A549 treated with Mapracorat at 1 μM for 4 hours (cell line): ENCODE measurements around the gene PYROXD2. TPM values are rescaled to one million over a fixed set of nuclear protein-coding genes. Genes with fewer than 3 reads are reported as not detected.

ENCODE experiments used
- total RNA-seq: library from RNA; stranded (reverse); fragments of 200-300 nt; extraction: Qiagen RNA extraction; gene quantifications from 5 replicates; pipeline ENCODE4 v1.2.3, GENCODE V29; 2022

Gene PYROXD2
- 3.5 to 4.8 TPM (median 4.8 TPM) in 5 replicates for total RNA-seq

GRCh38 chr10:98414932-98415730, at the start of gene PYROXD2:
TSS of gene PYROXD2 (minus strand) at chr10:98415182. CDS start at chr10:98415135, 47 bp downstream.

GRCh38 chr10:98446661-98447221, 31.8 kb upstream of the PYROXD2 start, which contains the start of gene HPS1:
TSS of gene HPS1 (minus strand) at chr10:98446935. CDS start at chr10:98443240, 3,695 bp downstream.

Other genes with a start within 250 kb of the PYROXD2 start
- gene LOXL4, start 147.0 kb downstream of the PYROXD2 start, total RNA-seq, result 1.2 to 1.7 TPM (median 1.6 TPM) in 5 replicates
- 32.0 to 37.1 TPM (median 35.3 TPM) in 5 replicates for gene HPS1, start 31.8 kb upstream of the PYROXD2 start, total RNA-seq